22Rv1 (cell line): Measurements from ENCODE around the gene PFN2.
"Not testable (repeated sequence)": the region's sequence is repeated elsewhere in the genome, so short reads cannot be mapped to it uniquely, and the experiment has no call there.

Experiments
- H3K27ac ChIP-seq: fragments of 450-650 bp; 2 replicates; pipeline ENCODE4 v1.5.1; 2017
- ZFX ChIP-seq: fragments of 450-650 bp; IDR thresholded peaks from 2 replicates; pipeline ENCODE4 v1.6.1; 2017; ENCODE audit warnings: antibody characterized with exemption, borderline replicate concordance
- TF ChIP-seq, protein P1 (sequence below): fragments of 450-650 bp; IDR thresholded peaks from 2 replicates; pipeline ENCODE4 v1.5.1; 2017; ENCODE audit warnings: mild to moderate bottlenecking

Gene PFN2

DNA sequence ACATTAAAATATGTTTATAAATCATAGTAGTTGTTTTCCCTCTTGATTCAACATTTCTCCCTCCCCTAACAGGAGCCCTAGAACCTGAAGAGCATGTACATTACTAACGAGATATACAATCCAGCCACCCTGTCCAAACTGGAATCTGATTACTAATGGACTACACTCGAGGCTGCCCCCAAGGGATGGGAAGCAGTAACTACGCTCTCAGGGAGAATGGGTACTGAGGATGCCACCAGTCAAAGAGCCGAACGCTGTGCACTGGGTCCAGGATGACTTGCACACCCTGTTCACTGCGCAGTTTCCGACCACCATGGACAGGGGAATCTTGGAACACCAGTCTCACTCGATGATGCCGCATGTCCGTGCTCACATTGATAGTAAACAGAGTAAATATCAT, 11.3 kb upstream of the PFN2 start:
- H3K27ac ChIP-seq: not testable (repeated sequence)
- TF ChIP-seq, protein P1, sequence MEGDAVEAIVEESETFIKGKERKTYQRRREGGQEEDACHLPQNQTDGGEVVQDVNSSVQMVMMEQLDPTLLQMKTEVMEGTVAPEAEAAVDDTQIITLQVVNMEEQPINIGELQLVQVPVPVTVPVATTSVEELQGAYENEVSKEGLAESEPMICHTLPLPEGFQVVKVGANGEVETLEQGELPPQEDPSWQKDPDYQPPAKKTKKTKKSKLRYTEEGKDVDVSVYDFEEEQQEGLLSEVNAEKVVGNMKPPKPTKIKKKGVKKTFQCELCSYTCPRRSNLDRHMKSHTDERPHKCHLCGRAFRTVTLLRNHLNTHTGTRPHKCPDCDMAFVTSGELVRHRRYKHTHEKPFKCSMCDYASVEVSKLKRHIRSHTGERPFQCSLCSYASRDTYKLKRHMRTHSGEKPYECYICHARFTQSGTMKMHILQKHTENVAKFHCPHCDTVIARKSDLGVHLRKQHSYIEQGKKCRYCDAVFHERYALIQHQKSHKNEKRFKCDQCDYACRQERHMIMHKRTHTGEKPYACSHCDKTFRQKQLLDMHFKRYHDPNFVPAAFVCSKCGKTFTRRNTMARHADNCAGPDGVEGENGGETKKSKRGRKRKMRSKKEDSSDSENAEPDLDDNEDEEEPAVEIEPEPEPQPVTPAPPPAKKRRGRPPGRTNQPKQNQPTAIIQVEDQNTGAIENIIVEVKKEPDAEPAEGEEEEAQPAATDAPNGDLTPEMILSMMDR: peak; percentile 37

DNA sequence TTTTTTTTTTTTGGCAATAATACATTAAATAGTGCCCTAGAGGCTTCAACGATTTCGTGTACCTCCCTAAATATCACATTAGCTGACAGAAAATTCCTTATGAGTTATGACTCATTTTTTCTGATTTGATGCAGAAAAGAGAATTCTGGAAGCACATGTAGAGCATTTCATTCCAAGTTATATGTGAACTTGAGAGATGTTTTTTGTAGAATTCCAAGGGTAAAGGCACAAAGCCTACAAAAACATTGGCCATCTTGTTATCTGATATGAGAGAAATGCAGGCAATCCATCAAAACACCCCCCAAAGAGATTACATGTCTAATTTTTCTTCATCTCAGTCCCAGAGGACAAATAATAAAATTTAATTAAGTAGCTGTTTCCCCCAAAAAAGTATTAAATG, 6.7 kb upstream of the PFN2 start:
- no peak overlapping the region for H3K27ac ChIP-seq
- TF ChIP-seq, protein P1: no peak
- TF ChIP-seq ZFX: no peak

DNA sequence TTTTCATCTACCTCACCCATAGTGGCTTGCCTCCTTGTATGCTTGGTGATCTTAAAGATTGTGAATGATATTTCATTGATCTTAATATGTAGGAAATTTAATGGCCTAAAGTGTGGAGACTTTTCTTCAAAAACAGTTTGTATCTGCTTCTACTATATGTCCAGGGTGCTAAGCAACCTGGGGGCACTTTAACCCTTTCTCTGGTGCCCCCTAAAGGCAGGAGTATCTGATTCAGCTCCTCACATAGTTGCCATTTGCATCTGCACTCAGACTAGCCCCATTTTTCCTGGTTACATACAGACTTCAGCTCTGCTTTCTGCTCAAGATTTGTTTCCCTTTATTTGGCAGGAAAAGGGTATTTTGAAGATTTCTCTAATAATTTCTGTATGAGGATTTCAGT, 5.2 kb upstream of the PFN2 start:
- no peak overlapping the region for H3K27ac ChIP-seq
- no peak for TF ChIP-seq ZFX
- TF ChIP-seq, protein P1: peak; percentile 31

DNA sequence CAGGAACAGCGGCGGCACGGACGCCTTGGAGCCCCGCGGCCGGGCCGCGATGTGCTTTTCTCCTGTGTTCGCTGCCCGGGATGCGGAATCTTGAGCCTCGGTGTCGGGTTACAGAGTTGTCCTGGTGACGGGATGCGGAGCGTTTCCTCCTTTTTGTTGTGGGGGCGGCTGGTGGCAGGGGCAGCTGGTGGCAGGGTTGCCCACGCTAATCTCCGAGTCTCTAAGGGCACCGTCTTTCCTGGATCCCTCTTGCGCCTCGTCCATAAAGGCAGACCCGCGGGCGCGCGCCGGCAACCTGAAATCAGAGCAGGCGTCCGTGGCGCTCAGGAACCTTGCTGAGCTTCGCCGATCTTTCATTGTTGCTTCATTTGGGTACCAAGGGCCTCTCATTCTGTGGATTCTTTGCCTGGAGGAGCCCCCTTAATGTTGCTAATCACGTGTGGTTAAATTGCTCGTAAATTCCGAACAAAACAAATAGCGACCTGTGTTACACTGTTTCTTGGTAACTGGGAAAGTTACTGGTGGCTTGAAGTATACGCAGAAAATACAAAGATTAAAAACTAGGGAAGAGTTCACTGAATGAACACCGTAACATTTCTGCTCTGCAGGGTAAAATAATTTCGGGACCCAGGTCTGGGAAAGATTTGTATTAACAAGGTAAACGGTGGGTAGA, 844 bp upstream of the PFN2 start:
- TF ChIP-seq, protein P1: no peak
- no peak for TF ChIP-seq ZFX
- peak overlapping the region; percentile 85 for H3K27ac ChIP-seq

DNA sequence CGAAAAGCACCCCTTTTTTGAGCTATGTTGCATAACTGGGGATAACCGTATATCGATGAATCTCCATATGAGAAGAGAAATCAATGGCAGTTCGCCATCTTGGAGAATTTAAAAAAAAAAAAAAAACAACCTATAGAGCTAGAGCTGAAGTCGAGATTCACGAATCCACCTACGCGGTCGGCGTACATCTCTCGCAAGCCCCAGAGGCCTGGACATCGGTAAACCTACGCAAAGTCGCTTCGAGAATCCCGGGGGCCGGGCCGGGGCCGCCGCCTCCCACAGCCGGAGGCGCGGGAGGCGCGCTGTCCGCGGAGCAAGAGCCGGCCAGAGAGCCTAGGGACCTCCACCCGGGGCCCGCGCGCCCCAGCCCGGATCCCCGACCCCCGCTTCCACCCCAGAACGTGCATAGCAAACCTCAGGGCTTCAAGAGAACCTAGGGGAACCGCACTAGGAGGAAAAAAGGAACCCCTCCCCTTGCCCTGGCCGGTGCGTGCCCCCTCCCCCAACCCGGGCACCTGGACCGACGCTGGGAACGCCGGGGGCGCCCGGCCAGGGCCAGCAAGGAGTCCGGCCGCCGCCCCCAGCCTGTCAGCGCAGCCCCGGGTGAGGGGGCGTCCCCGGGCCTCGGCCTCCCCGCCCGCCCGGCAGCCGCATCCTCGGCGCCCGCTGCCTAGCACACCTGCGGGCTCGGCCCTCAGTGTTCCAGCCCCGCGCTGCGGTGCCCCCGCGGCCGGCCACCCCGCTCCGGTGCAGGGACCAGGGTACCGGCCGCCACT, 567 bp downstream of the PFN2 start:
- peak overlapping the region; percentile 85 for H3K27ac ChIP-seq
- TF ChIP-seq ZFX: no peak
- TF ChIP-seq, protein P1: no peak

DNA sequence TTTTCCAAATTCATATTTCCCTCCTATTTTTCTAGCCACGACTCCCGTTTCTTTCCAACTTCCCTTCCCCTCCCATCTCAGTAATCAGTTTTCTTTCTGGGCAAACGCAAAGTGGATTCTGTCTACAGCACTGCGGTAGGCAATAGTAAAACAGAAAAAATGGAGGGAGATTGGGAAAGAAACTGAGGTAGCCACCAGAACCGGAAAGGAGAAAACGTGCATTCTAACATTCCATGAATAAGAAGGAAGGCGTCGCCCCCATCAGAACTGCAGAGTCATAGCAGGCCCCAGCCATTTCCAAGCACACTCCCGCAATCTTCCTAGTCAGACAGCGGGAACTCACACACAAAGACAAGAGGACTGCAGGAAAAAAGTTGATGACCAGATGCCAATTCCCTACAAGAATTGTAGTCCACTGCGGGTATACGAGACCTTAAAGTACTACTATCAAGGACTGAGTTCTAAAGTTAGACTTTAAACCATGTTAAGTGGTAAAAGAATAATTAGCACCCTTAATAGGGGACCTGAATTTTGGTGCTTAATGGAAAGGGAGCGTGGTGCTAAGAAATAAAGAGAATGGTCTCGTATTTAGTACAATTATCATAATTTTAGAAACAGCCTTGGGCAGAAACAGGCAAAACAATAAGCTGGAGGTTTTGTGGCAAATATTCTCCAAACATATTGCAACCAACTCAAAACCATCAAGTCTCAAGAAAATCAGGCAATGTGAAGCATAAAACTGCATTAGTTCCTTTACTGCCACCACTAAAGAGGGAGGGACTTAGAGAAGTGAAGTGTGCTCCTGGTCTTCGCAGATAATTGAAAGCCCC, 1.4 kb downstream of the PFN2 start:
- TF ChIP-seq, protein P1: peak; percentile 25; the same call in 1 of the 2 replicates
- no peak for TF ChIP-seq ZFX
- H3K27ac ChIP-seq: peak overlapping the region; percentile 85

DNA sequence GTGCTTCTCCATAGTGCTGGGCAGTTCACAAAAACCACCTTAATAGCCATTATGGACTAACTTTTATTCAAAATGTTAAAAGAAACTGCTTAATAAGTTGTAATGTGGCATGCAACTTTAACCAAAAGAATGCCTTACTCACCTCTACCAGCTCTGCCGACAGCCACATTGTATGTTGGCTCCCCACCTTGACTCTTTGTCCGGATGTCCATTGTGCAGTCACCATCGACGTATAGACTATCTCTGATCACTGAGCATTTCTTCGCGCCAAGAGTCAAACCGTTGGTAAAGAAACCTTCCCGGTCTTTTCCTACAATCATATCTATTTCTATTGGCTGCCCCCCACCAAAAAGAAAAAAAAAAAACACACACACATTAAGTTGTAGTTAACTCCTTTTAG, 2.5 kb downstream of the PFN2 start:
- TF ChIP-seq ZFX: no peak
- TF ChIP-seq, protein P1: no peak
- no peak overlapping the region for H3K27ac ChIP-seq
